Keratinocyte (primary cell): Measurements from ENCODE around the gene PAPPA. TPM values are rescaled to one million over a fixed set of nuclear protein-coding genes. Genes with fewer than 3 reads are reported as not detected.

Experiments used
- DNase-seq: peaks from one replicate; pipeline ENCODE4 v3.0.0-alpha.2; 2011; ENCODE audit warnings: low read depth, missing footprints, low spot score
- FAIRE-seq: peaks from 2 replicates; lab custom pipeline; 2011; peaks lifted over from hg19 to GRCh38; lab: Jason Lieb, UNC
- H2AFZ ChIP-seq: 2 replicates; pipeline ENCODE4 v1.6.0; 2012; ENCODE audit warnings: low read length, control low read depth, inconsistent platforms; ENCODE audit not compliant: control insufficient read depth
- H3K27ac ChIP-seq: 2 replicates; pipeline ENCODE4 v1.5.1; 2011; ENCODE audit warnings: low read length; ENCODE audit not compliant: control insufficient read depth, insufficient read depth
- H3K27me3 ChIP-seq: 3 replicates; pipeline ENCODE4 v1.6.0; 2011; ENCODE audit warnings: low read length; ENCODE audit not compliant: control insufficient read depth, insufficient read depth; ENCODE audit errors: extremely low read depth
- H3K36me3 ChIP-seq, 2 experiments: 2 replicates in 1 of 2; 3 replicates in 1 of 2; pipeline ENCODE4 v1.5.1; 2011; ENCODE audit warnings: low read length in 2 of 2, mild to moderate bottlenecking in 1 of 2; ENCODE audit not compliant: control insufficient read depth in 2 of 2, insufficient read depth in 2 of 2; ENCODE audit errors: extremely low read depth in 1 of 2
- H3K4me1 ChIP-seq: 3 replicates; pipeline ENCODE4 v1.5.1; 2011; ENCODE audit warnings: low read length; ENCODE audit not compliant: control insufficient read depth, insufficient read depth; ENCODE audit errors: extremely low read depth
- H3K4me2 ChIP-seq: 3 replicates; pipeline ENCODE4 v1.6.0; 2011; ENCODE audit warnings: low read depth, low read length; ENCODE audit not compliant: control insufficient read depth, insufficient read depth; ENCODE audit errors: extremely low read depth
- H3K4me3 ChIP-seq, 3 experiments: fragments of 200-600 bp in 1 of 3; sonication (generic) in 1 of 3; 2 replicates in 2 of 3; 3 replicates in 1 of 3; pipeline ENCODE4 v1.5.1; 2011 to 2016; ENCODE audit warnings: low read length in 3 of 3, mild to moderate bottlenecking in 3 of 3, control low read depth in 2 of 3, inconsistent platforms in 1 of 3, low read depth in 1 of 3, mixed read lengths in 1 of 3, mixed run types in 1 of 3, moderate library complexity in 1 of 3; ENCODE audit not compliant: control insufficient read depth in 2 of 3, insufficient read depth in 2 of 3; ENCODE audit errors: extremely low read depth in 1 of 3
- H3K79me2 ChIP-seq: 2 replicates; pipeline ENCODE4 v1.6.0; 2012; ENCODE audit warnings: low read length; ENCODE audit not compliant: control insufficient read depth, insufficient read depth
- H3K9ac ChIP-seq: 3 replicates; pipeline ENCODE4 v1.6.0; 2011; ENCODE audit warnings: low read length; ENCODE audit not compliant: control insufficient read depth, insufficient read depth; ENCODE audit errors: extremely low read depth
- H3K9me1 ChIP-seq: 3 replicates; pipeline ENCODE4 v1.6.0; 2011; ENCODE audit warnings: low read length; ENCODE audit not compliant: control insufficient read depth, insufficient read depth; ENCODE audit errors: extremely low read depth
- H3K9me3 ChIP-seq: 2 replicates; pipeline ENCODE4 v1.5.1; 2012; ENCODE audit warnings: low read depth, low read length; ENCODE audit not compliant: control insufficient read depth
- H4K20me1 ChIP-seq: 3 replicates; pipeline ENCODE4 v1.6.0; 2011; ENCODE audit warnings: low read length; ENCODE audit not compliant: control insufficient read depth, insufficient read depth; ENCODE audit errors: extremely low read depth
- EZH2 ChIP-seq: IDR thresholded peaks from one replicate; pipeline ENCODE4 v1.6.1; 2012; ENCODE audit warnings: inconsistent platforms, mild to moderate bottlenecking, low read length, moderate library complexity
- dilution Hi-C: fragments of 300-500 bp; cut with MboI; formaldehyde crosslinking; loops from one replicate; pipeline ENCODE4 v1.7.0; 2020; ENCODE audit warnings: low sequenced_read_pairs; ENCODE audit not compliant: extremely low pct_ligation_motif_present
- polyA plus RNA-seq, 5 experiments: library from polyadenylated mRNA; depleted of rRNA in 3 of 5; stranded (reverse) in 3 of 5; stranded (forward) in 1 of 5; unstranded in 1 of 5; fragments of >200 nt; gene quantifications; 1 replicate in 1 of 5; 2 replicates in 3 of 5; 3 replicates in 1 of 5; pipeline versions ENCODE4 v1.2.1 to v1.2.3, GENCODE V29; 2011 to 2012; ENCODE audit warnings: missing spikeins in 2 of 5, low read depth in 1 of 5, low replicate concordance in 1 of 5
- TF ChIP-seq, protein P1 (sequence below), 3 experiments: IDR thresholded peaks in 1 of 3; conservative IDR thresholded peaks in 1 of 3; optimal IDR thresholded peaks in 1 of 3; 2 replicates in 2 of 3; 3 replicates in 1 of 3; pipeline versions ENCODE3 to v1.5.1; 2011; ENCODE audit warnings: low read length in 3 of 3, mild to moderate bottlenecking in 3 of 3, moderate library complexity in 2 of 3, control low read depth in 1 of 3, inconsistent platforms in 1 of 3; ENCODE audit not compliant: insufficient read depth in 2 of 3; ENCODE audit errors: extremely low read depth in 1 of 3

The PAPPA gene
- polyA plus RNA-seq, 1 donor (not counting 4 experiments of a cell fraction or from before 2014, with no cell fraction given): 0.77 TPM

- H4K20me1 ChIP-seq: no peaks in the 10 kb centered on the region
- H3K79me2 ChIP-seq: no peaks in the 10 kb centered on the region
- H3K9me3 ChIP-seq: no peaks in the 10 kb centered on the region
- H3K27me3 ChIP-seq: no peaks in the 10 kb centered on the region
- no peak overlapping the region for H3K27ac ChIP-seq
- no peak overlapping the region for H3K4me2 ChIP-seq
- DNase-seq (no peak), FAIRE-seq (no peak)
- H3K4me1 ChIP-seq: peaks cover 12% of the 10 kb centered on the region
- H3K36me3 ChIP-seq: no peaks in the 10 kb centered on the region
- no peak overlapping the region for H3K9ac ChIP-seq
- no peak for TF ChIP-seq EZH2
- TF ChIP-seq, protein P1, sequence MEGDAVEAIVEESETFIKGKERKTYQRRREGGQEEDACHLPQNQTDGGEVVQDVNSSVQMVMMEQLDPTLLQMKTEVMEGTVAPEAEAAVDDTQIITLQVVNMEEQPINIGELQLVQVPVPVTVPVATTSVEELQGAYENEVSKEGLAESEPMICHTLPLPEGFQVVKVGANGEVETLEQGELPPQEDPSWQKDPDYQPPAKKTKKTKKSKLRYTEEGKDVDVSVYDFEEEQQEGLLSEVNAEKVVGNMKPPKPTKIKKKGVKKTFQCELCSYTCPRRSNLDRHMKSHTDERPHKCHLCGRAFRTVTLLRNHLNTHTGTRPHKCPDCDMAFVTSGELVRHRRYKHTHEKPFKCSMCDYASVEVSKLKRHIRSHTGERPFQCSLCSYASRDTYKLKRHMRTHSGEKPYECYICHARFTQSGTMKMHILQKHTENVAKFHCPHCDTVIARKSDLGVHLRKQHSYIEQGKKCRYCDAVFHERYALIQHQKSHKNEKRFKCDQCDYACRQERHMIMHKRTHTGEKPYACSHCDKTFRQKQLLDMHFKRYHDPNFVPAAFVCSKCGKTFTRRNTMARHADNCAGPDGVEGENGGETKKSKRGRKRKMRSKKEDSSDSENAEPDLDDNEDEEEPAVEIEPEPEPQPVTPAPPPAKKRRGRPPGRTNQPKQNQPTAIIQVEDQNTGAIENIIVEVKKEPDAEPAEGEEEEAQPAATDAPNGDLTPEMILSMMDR (optimal IDR thresholded peaks at IDR 0.05 in 1 of 3, IDR thresholded peaks at IDR 0.05 in 1 of 3, conservative IDR thresholded peaks at IDR 0.05 in 1 of 3; ENCODE audit: extremely low read depth in 1 of 3, insufficient read depth in 2 of 3, low read length in 3 of 3): no peak
- dilution Hi-C loops: no loop called here
- no peak overlapping the region for H3K4me3 ChIP-seq
- no peak overlapping the region for H2AFZ ChIP-seq
- H3K9me1 ChIP-seq: no peaks in the 10 kb centered on the region
Observed at GRCh38 chr9:116422119-116422979, 268.8 kb downstream of the PAPPA start.

DNA sequence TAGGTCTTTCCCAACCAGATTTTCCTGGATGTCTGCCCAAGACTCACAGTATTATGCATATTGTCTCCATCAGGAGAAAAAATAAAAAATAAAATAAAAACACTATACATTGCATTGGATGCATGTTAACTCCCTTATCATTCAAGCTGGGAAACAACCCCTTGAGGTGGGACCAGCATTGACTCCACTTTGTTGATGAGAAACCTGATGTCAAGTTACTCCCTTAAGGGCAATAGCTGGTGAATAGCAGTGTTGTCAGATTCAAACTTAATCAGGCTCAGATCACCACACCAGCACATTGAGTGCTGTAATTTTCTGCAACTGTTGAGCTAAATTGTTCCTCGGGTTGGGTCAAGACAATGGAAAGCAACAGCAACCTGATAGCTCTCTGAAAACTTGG is 269.6 kb downstream of the PAPPA start:
- TF ChIP-seq, protein P1 (optimal IDR thresholded peaks at IDR 0.05 in 1 of 3, IDR thresholded peaks at IDR 0.05 in 1 of 3, conservative IDR thresholded peaks at IDR 0.05 in 1 of 3; ENCODE audit: extremely low read depth in 1 of 3, insufficient read depth in 2 of 3, low read length in 3 of 3): no peak
- TF ChIP-seq EZH2: no peak
- H3K27ac ChIP-seq: no peak overlapping the region
- no peaks in the 10 kb centered on the region for H3K9me1 ChIP-seq
- no peaks in the 10 kb centered on the region for H3K9me3 ChIP-seq
- H3K79me2 ChIP-seq: no peaks in the 10 kb centered on the region
- peaks cover 12% of the 10 kb centered on the region for H3K4me1 ChIP-seq
- no peaks in the 10 kb centered on the region for H3K36me3 ChIP-seq
- H3K27me3 ChIP-seq: no peaks in the 10 kb centered on the region
- H4K20me1 ChIP-seq: no peaks in the 10 kb centered on the region
- FAIRE-seq (no peak), DNase-seq (no peak)
- H3K4me3 ChIP-seq: no peak overlapping the region
- no peak overlapping the region for H2AFZ ChIP-seq
- dilution Hi-C loops: no loop called here
- H3K9ac ChIP-seq: no peak overlapping the region
- no peak overlapping the region for H3K4me2 ChIP-seq
